Ascending aorta (tissue), 2 donors: ENCODE results near the gene MFGE8. TPM values are rescaled to one million over a fixed set of nuclear protein-coding genes. Genes with fewer than 3 reads are reported as not detected.
"Not testable (repeated sequence)": the region's sequence is repeated elsewhere in the genome, so short reads cannot be mapped to it uniquely, and the experiment has no call there.

Experiments used
- DNase-seq, 2 donors: peaks; one replicate each; pipeline ENCODE4 v3.0.0-alpha.2; 2019; ENCODE audit warnings: low spot score in 2 of 2
- H3K27ac ChIP-seq, 2 donors: fragments of 200-600 bp; sonication (generic); one replicate each; pipeline ENCODE4 v1.5.1; 2016 to 2017; ENCODE audit warnings: mild to moderate bottlenecking in 1 of 2
- H3K27me3 ChIP-seq: fragments of 200-600 bp; sonication (generic); one replicate; pipeline ENCODE4 v1.5.1; 2017
- H3K36me3 ChIP-seq, 2 donors: fragments of 200-600 bp; sonication (generic); one replicate each; pipeline ENCODE4 v1.5.1; 2016
- H3K4me1 ChIP-seq, 2 donors: fragments of 200-600 bp; sonication (generic); one replicate each; pipeline ENCODE4 v1.5.1; 2016 to 2017; ENCODE audit warnings: mild to moderate bottlenecking in 1 of 2
- H3K4me3 ChIP-seq, 2 donors: fragments of 200-600 bp; sonication (generic); one replicate each; pipeline ENCODE4 v1.5.1; 2016 to 2017; ENCODE audit warnings: mild to moderate bottlenecking in 1 of 2
- H3K9me3 ChIP-seq, 2 donors: fragments of 200-600 bp; sonication (generic); one replicate each; pipeline ENCODE4 v1.5.1; 2016
- CTCF ChIP-seq, 3 experiments: fragments of 200-600 bp in 2 of 3; fragments of 450-650 bp in 1 of 3; sonication (generic) in 2 of 3; IDR thresholded peaks; one replicate each; pipeline ENCODE4 v1.5.1; 2016 to 2019; ENCODE audit warnings: antibody characterized with exemption in 3 of 3, mild to moderate bottlenecking in 1 of 3, moderate library complexity in 1 of 3
- intact Hi-C: fragments of 100-400 bp; cut with DNase I; formaldehyde crosslinking; loops from one replicate; pipeline ENCODE4 v1.15.1; 2023
- total RNA-seq: library from RNA; depleted of rRNA; stranded (reverse); fragments of >200 nt; gene quantifications from one replicate; pipeline ENCODE4 v1.1.0, GENCODE V29; 2016

Gene MFGE8
- total RNA-seq, 1 donor from 2014 or later = 1,738 TPM

DNA sequence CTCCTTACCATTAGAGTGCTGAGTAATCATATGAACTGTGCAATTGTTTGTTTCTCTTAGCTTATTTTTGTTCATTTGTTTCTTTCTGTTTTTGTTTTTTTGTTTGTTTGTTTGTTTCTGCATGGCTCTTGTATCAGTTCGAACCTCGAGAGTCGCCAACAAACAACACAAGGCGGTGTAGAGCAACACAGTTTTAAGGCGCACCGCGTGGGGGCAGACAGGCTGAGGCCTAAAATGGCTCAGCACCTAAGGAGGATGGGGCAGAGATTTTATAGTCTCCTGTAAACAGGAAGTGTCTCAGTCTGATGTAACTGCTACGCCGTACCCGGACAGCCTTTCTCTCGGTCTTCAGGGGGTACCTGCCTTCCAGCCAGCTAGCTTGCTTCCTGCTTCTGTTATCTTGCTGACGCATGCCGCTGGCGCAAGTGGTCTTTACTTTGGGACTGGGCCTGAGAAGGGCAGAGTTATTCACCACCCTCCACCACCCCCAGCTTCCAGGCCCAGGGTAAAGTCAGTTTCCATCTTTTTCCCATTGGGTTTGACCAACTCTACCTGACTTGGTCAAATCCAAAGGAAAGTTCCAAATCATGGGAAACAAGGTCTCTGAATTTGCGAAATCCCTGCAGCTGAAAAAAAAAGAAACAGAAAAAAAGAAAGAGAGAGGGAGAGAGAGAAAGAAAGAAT lies 25.8 kb upstream of the MFGE8 start:
- Histone ChIP-seq H3K4me1 (no peaks in the 10 kb centered on the region), H3K4me3 (no peak overlapping the region), H3K27me3 (no peaks in the 10 kb centered on the region), H3K27ac (no peak overlapping the region), H3K36me3 (no peaks in the 10 kb centered on the region), H3K9me3 (no peaks in the 10 kb centered on the region)
- intact Hi-C loops = no loop called here
- no peak for DNase-seq
- no peak for TF ChIP-seq CTCF (IDR thresholded peaks at IDR 0.05)

DNA sequence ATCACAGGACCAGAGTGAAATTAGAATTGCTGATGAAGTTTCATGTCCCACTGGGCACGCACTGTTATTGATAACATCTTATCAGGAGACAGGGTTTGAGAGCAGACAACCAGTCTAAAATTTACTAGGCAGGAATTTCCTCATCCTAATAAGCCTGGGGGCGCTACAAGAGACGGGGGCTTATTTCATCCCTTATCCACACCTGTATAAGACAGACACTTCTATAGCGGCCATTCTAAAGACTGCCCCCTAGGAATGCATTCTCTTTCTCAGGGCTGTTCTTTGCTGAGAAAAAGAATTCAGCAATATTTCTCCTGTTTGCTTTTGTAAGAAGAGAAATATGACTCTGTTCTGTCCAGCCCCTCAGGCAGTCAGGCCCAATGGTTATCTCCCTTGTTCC lies 21.3 kb upstream of the MFGE8 start:
- DNase-seq, H3K9me3 ChIP-seq, H3K4me3 ChIP-seq, H3K36me3 ChIP-seq, H3K27me3 ChIP-seq, H3K27ac ChIP-seq, H3K4me1 ChIP-seq, intact Hi-C loops: not testable (repeated sequence)

GRCh38 chr15:88932875-88933330 lies 19.7 kb upstream of the MFGE8 start:
- intact Hi-C loops = no loop called here
- Histone ChIP-seq H3K9me3 (peaks cover 0 to 4% of the 10 kb centered on the region in 2 donors), H3K4me1 (no peaks in the 10 kb centered on the region), H3K27me3 (no peaks in the 10 kb centered on the region), H3K36me3 (no peaks in the 10 kb centered on the region), H3K27ac (no peak overlapping the region), H3K4me3 (no peak overlapping the region)
- no peak for DNase-seq
- no peak for TF ChIP-seq CTCF (IDR thresholded peaks at IDR 0.05)

DNA sequence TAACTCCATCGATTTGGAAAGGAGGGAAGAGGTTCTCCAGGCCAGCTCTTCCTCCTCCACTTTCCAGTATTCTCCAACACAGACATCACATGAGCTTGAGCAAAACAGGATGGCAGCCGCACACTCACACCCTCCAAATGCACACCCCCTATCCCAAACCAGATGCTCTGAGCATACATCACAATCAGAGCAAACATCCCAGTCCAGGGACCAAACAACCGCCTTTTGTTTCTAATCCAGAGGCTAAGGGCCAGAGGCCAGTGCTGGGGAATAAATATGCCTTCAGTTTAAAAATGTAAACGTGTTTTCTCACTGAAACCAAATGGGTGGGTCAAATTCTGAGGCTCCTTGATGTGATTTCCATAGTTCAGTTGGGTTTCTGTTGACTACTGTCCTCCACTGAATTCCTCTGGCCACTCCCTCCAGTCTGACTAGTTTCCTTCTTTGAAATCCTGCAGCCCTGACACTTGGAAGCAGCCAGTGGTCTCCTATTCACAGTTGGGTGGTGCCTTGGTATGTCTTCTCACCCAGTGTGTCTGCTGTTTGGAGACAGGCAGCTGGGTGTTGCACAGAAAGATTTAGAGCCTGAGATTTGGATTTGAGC lies 19.2 kb upstream of the MFGE8 start:
- peak overlapping the region in 1 of 2 donors; percentile 5 for H3K27ac ChIP-seq
- no peaks in the 10 kb centered on the region for H3K36me3 ChIP-seq
- TF ChIP-seq CTCF (IDR thresholded peaks at IDR 0.05) = no peak
- H3K4me3 ChIP-seq = no peak overlapping the region
- no peaks in the 10 kb centered on the region for H3K27me3 ChIP-seq
- H3K9me3 ChIP-seq = peaks cover 0 to 4% of the 10 kb centered on the region in 2 donors
- H3K4me1 ChIP-seq = no peaks in the 10 kb centered on the region
- DNase-seq = no peak
- intact Hi-C loops = no loop called here

- H3K4me1 ChIP-seq = no peaks in the 10 kb centered on the region
- no peaks in the 10 kb centered on the region for H3K27me3 ChIP-seq
- H3K36me3 ChIP-seq = no peaks in the 10 kb centered on the region
- H3K4me3 ChIP-seq = no peak overlapping the region
- TF ChIP-seq CTCF (IDR thresholded peaks at IDR 0.05) = no peak
- no peak for DNase-seq
- no peak overlapping the region for H3K27ac ChIP-seq
- intact Hi-C loops = no loop called here
- peaks cover 0 to 4% of the 10 kb centered on the region in 2 donors for H3K9me3 ChIP-seq
These were observed 17.4 kb upstream of the MFGE8 start for GRCh38 chr15:88930579-88930978.

GRCh38 chr15:88929358-88930098 lies 16.3 kb upstream of the MFGE8 start:
- not testable (repeated sequence) for H3K36me3 ChIP-seq

GRCh38 chr15:88928192-88928591 lies 15.0 kb upstream of the MFGE8 start:
- H3K4me1 ChIP-seq, H3K9me3 ChIP-seq, DNase-seq, H3K27me3 ChIP-seq, intact Hi-C loops, H3K36me3 ChIP-seq, H3K4me3 ChIP-seq, H3K27ac ChIP-seq: not testable (repeated sequence)

More at GRCh38 chr15:88929358-88930098, 16.3 kb upstream of the MFGE8 start:
- H3K4me1 ChIP-seq, intact Hi-C loops, H3K27ac ChIP-seq, DNase-seq, H3K9me3 ChIP-seq, H3K27me3 ChIP-seq, H3K4me3 ChIP-seq: not testable (repeated sequence)

DNA sequence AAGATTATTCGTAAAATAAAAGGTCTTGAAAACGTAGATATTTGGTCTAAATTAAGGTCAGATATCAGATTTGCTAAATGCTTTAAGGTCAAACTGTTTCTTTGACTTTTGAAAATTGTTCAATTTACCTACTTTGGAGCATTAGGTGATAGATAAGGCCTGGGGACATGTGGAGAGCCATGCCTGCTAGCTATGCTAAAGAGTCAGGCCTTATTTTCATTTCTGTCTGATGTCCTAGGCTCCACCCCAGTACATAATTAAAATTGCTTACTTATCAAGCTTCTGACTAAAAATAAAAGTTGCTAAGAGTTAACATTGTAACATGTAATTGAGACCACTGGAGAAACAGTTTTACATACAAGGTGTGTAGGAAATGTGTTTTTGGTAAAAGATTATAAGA lies 12.5 kb upstream of the MFGE8 start:
- H3K4me1 ChIP-seq, intact Hi-C loops, H3K36me3 ChIP-seq, H3K27me3 ChIP-seq, H3K4me3 ChIP-seq, H3K9me3 ChIP-seq, H3K27ac ChIP-seq, DNase-seq: not testable (repeated sequence)

DNA sequence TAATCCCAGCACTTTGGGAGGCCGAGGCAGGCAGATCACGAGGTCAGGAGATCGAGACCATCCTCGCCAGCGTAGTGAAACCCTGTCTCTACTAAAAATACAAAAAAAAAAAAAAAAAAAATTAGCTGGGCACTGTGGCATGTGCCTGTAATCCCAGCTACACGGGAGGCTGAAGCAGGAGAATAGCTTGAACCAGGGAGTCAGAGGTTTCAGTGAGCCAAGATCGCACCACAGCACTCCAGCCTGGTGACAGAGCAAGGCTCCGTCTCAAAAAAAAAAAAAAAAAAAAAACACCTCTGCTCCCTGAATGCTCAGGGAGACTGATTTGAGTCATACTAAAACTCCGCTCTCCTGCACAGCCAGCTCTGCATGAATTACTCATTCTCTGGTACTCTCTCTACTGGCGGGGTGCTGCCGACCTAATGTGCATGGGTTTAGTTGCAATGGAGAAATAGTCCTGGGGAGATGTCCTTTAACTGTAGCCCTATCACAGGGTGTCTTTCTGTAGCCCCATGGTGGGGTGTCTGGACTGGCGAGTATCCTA lies 7.8 kb upstream of the MFGE8 start:
- not testable (repeated sequence) for DNase-seq
- H3K27ac ChIP-seq = peak overlapping the region; percentile 40 to 52

More for the DNA sequence above, 7.8 kb upstream of the MFGE8 start:
- H3K4me1 ChIP-seq = peaks cover 0 to 10% of the 10 kb centered on the region in 2 donors
- H3K4me3 ChIP-seq, H3K9me3 ChIP-seq, H3K27me3 ChIP-seq, intact Hi-C loops, H3K36me3 ChIP-seq: not testable (repeated sequence)
